NCI-H510A (cell line): ENCODE results near the gene OSBP.
A peak's percentile ranks its signal among the peaks of the same experiment; 100 is the strongest.
"Not testable (repeated sequence)": the region's sequence is repeated elsewhere in the genome, so short reads cannot be mapped to it uniquely, and the experiment has no call there.

Experiments used
- DNase-seq: peaks from one replicate; lab custom pipeline; 2025; lab: John Stamatoyannopoulos, UW

The OSBP gene

DNA sequence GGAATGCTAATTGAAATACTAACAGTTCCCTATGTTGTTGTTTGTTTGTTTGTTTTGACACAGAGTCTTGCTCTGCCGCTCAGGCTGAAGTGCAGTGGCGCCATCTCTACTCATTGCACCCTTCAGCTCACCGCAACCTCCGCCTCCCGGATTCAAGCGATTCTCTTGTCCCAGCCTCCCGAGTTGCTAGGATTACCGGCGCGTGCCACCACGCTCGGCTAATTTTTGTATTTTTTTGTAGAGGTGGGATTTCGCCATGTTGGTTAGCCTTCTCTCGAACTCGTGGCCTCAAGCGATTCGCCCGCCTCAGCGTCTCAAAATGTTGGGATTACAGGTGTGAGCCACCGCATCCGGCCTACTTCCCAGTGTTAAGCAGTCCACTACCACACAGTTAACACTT, 62.3 kb downstream of the OSBP start:
- no peak for DNase-seq

DNA sequence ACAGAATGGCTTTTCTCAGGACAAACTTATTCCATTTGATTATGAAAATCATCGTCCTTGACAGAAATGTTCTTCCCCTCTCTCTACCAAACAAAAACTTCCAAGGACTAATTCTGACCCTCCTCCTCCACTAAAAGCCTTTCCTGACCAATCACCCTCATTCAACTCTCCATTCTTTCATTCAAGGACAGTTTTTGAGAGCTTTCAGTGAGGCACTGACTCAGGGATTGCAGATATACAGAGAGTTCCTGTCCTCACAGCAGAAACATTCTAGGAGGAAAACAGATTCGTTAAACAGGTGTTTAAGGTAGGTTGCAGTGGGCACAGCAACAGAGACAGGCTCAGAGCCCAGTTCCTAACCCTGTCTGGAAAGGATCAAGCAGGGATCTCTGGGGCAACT, 62.7 kb downstream of the OSBP start:
- no peak for DNase-seq

DNA sequence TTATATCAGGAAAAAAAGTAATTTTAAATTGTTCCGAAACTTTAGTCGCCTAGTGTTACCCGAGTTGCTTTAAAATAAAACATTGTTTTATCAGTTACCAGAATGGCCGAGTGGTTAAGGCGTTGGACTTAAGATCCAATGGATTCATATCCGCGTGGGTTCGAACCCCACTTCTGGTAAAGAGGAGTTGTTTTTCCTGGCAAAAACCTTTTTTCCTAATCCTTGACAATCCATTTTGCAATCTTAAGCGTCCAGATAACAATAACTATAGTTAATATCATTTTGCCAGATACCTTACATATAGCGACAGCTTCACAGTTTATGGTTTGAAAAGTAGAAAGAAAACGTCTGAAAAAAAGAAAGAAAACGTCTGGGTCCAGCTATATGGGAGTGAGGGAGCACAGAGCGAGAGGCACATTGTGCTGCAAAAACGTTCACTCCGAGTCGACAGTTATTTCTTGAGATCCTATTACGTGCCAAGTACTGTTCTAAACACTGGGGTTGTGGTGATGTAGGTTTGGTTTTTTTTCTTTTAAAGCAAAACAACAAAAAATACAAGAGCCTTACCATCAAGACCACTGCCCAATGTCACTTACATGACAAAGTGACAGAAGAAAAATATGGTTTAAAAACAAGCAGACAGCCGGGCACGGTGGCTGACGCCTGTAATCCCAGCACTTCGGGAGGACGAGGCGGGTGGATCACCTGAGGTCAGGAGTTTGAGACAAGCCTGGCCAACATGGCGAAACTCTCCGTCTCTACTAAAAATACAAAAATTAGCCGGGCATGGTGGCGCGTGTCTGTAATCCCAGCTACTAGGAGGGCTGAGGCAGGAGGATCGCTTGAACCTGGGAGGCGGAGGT, 63.7 kb downstream of the OSBP start:
- DNase-seq, result peak; percentile 22

DNA sequence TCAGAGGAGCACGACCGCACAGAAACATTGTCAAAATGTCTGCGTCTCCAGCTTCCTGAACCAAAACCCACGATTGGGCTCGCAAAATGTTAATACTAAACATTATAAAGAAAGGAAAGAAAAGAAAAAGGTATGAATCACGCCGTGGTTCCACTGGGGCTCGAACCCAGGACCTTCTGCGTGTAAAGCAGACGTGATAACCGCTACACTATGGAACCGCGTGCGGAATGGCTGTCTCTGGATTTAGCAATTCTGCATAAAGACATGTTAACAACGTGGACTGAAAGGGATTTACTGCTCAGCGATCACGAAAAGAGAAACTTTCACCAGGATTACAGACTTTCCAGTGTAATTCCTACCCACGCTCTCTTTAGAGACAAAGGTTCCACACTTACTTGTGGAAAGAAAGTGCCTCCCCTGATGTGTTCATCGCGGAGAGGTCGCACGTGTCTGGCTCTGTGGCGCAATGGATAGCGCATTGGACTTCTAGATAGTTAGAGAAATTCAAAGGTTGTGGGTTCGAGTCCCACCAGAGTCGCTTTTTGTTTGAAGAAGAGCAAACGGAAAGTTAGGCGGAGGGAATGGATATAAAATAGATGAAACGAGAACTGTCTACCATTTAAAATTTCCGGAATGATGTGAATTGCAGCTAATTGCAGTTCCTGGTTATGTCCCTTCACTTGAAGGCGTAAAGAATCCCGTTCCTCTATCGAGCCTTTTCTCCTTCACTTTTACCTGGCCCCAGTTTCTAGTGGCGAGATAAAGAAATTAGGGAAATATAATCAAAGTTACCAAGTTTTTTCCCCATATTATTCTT, 64.5 kb downstream of the OSBP start:
- DNase-seq, result peak; percentile 65

DNA sequence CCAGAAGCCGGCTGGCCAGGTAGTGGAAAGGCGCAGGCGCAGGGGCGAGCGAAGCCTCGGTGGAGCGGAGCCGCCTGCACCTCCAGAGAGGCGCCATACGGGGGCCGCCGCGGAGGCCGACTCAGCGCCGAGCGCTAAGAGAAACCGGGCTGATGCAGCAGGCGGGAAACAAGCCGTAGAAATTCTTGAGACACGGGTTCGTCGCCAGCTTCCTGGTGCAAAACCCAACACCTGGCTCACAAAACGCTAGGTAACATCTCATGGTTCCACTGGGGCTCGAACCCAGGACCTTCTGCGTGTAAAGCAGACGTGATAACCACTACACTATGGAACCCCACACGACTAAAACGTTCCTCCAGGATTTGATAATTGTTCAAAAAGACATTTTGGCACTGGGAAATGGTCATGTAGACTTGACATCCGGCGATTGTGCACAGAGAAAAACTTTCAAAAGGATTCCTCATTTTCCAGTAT, 65.2 kb downstream of the OSBP start:
- peak; percentile 91 for DNase-seq

DNA sequence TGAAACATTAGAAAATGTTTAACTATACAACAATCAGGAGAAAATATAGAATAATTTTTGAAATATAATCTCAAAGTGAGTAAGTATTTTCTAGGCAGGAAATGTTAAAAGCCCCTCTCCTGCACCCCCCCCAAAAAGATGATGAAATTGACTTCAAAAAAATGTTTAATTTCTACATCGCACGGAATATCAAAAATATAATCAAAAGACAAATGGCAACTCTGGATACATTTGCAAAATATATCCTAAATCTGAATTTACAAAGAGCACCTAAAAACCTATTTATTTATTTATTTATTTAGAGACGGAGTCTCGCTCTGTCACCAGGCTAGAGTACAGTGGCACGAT, 67.3 kb downstream of the OSBP start:
- no peak for DNase-seq

DNA sequence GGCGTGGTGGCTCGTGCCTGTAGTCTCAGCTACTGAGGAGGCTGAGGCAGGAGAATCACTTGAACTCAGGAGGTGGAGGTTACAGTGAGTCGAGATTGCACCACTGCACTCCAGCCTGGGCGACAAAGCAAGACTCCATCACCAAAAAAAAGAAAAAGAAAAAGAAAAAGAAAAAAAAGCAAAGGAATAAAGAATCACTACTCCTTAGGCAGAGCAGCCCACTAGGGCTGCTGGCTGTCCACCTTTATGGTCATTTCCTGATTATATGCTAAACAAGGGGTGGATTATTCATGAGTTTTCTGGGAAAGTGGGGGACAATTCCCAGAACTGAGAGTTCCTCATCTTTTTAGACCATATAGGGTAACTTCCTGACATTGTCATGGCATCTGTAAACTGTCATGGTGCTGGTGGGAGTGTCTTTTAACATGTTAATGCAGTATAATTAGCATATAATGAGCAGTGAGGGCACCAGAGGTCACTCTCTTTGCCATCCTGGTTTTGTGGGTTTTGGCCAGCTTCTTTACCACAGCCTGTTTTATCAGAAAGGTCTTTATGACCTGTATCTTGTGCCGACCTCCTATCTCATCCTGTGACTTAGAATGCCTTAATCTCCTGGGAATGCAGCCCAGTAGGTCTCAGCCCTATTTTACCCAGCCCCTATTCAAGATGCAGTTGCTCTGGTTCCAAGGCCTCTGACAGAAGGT, 67.8 kb downstream of the OSBP start:
- DNase-seq, result not testable (repeated sequence)

DNA sequence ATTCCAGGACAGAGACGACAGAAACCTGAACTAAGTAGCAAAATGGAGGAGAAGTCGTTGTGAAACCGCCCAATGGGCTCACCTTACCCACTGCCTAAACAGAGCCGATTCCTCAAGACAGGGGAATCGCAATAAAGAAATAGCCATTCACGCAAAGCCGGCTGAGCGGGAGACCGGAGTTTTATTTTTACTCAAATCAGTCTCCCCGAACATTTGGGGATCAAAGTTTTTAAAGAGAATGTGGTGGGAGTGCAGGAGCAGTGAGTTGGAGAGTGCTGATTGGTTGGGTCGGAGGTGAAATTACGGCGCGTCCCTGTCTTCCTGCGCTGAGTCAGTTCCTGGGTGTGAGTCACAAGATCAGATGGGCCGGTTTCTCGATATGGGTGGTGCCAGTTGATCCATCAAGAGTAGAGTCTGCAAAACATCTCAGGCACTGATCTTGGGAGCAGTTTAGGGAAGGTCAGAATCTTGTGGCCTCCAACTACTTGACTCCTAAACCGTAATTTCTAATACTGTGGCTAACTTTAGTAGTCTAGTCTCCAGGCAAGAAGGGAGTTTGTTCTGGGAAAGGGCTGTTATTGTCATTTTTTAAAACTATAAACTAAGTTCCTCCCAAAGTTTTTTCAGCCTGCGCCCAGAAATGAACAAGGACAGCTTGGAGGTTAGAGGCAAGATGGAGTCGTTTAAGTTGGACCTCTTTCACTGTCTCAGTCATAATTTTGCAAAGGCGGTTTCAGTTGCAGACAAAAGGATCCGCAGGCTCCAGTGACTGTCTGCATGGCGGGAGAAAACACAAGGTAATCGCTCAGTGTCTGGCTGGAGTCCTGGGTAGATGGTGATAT, 70.2 kb downstream of the OSBP start:
- no peak for DNase-seq

DNA sequence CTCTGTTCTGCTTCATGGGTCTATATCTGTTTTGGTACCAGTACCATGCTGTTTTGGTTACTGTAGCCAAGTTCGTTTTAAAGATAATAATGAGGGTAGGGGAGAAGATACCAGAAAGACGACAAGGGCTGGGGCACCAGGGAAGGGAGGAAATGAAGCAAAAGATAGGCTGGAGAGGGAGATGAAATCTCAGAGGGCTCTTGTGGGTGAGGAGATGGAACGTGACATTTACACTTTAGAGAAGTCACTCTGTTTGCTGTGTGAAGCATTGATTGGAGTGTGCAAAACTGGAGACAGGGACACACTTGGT, 70.8 kb downstream of the OSBP start:
- no peak for DNase-seq

DNA sequence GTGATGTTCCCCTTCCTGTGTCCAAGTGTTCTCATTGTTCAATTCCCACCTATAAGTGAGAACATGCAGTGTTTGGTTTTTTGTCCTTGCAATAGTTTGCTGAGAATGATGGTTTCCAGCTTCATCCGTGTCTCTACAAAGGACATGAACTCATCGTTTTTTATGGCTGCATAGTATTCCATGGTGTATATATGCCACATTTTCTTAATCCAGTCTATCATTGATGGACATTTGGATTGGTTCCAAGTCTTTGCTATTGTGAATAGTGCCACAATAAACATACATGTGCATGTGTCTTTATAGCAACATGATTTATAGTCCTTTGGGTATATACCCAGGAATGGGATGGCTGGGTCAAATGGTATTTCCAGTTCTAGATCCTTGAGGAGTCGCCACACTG, 71.9 kb downstream of the OSBP start:
- not testable (repeated sequence) for DNase-seq

DNA sequence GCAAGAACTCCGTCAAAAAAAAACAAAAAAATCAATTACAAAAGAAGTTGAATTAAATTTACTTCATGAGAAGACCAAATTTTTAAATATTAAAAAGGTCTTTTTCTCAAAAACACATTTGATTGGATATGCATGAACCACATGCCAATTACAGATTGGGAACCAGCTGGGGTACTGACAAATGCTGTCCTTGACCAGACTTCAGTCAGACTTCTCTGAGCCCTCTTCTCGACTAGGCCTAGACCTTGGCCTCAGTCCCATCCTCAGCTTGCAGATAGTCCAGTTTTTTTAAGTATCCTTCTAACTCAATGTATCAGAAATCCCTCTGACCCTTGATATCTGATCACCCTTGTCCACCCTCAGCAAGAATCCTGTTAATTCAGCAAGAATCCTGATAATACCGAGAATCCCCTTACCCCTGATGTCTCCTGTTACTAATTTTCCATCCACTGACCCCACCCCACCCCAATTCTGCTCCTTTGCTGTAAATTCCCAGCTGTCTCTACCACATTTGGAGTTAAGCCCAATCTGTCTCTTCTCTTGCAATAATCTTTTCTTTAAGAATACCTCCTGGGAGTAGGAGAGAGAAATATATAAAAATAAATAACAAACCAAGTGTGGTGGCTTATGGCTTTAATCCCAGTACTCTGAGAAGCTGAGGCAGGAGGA, 73.3 kb downstream of the OSBP start:
- DNase-seq, result no peak

DNA sequence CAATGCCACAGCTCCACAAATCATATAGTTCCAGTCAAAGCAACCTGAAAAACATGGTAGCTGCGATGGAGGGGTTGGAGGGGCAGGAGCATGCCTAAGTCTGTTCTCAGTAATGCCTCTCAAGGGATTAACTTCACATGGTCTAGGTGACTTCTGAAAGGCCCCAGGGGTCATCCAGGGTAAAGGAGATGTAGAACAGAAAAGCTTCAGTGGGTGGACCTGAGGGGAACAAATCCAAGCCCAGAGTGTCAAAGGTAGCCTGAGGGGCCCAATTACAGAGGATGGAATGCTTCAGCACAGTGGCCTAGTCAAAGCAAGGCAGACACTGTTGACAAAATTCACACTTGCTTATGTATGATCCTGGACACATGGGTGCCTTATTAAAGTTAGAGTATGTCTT, 80.9 kb downstream of the OSBP start:
- DNase-seq, result no peak

DNA sequence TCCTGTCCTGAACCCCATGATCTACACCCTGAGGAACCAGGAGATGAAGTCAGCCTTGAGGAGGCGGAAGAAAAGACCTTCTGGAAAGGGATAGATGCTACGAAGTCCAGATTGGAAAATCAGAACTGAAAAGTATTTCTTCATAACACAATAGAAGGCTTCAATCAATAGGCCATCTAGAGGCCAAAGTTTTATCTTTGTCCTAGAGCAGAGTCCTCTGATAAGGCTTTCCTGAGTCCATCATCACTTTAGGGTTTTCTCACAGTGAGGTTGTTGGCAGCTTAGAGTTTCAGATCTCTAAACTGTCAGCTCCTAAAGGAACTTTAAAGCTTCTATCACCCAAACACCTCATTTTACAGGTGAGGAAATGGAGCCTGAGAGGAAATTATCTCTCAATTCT, 83.0 kb downstream of the OSBP start:
- DNase-seq, result no peak

DNA sequence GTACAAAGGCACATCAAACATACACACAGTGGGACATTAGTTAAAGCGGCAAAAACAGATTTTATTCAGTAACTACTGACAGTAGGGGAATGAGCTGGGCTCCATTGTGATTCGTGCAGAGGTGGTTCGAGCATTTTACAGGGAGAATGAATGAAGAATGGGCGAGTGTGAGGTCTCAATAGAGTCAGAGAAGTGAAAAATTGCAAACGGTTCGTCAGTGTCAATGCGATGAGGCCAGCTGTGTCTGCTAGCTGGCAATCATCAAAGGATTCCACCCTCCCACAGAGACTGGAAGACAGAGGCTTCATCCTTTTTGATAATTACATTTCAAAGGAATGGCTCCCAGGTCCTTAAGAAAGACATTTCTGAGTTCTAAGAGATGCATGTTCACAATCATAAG, 86.9 kb downstream of the OSBP start:
- DNase-seq, result no peak
